IPS DF 6.9 (cell line): ENCODE data around the gene ALG9.
"Not testable (repeated sequence)": the region's sequence is repeated elsewhere in the genome, so short reads cannot be mapped to it uniquely, and the experiment has no call there.

Experiments used
- DNase-seq: peaks from one replicate; pipeline ENCODE4 v3.0.0-alpha.2; 2013; ENCODE audit warnings: low read depth, low spot score
- H3K27ac ChIP-seq: one replicate; pipeline ENCODE4 v1.5.1; 2013; ENCODE audit warnings: low read length, control low read depth
- H3K27me3 ChIP-seq: 2 replicates; pipeline ENCODE4 v1.6.1; 2013; ENCODE audit warnings: mild to moderate bottlenecking, low read length; ENCODE audit not compliant: control insufficient read depth, insufficient read depth
- H3K36me3 ChIP-seq: 2 replicates; pipeline ENCODE4 v1.6.1; 2013; ENCODE audit warnings: low read length; ENCODE audit not compliant: control insufficient read depth, insufficient read depth
- H3K4me1 ChIP-seq: 2 replicates; pipeline ENCODE4 v1.6.1; 2013; ENCODE audit warnings: low read length; ENCODE audit not compliant: control insufficient read depth, insufficient read depth
- H3K4me3 ChIP-seq: 2 replicates; pipeline ENCODE4 v1.5.1; 2013; ENCODE audit warnings: mild to moderate bottlenecking, low read length
- H3K9me3 ChIP-seq: 2 replicates; pipeline ENCODE4 v1.6.1; 2013; ENCODE audit warnings: low read length, inconsistent platforms; ENCODE audit not compliant: control insufficient read depth, insufficient read depth
- WGBS: extraction: QIAGEN DNeasy Blood & Tissue Kit; methylation state at CpG from one replicate; pipeline ENCODE4 v1.1.7; 2013; ENCODE audit warnings: mixed read lengths, missing lambda C conversion rate; ENCODE audit not compliant: insufficient read length, insufficient coverage; 5-methylcytosine and 5-hydroxymethylcytosine counted together

Gene ALG9

DNA sequence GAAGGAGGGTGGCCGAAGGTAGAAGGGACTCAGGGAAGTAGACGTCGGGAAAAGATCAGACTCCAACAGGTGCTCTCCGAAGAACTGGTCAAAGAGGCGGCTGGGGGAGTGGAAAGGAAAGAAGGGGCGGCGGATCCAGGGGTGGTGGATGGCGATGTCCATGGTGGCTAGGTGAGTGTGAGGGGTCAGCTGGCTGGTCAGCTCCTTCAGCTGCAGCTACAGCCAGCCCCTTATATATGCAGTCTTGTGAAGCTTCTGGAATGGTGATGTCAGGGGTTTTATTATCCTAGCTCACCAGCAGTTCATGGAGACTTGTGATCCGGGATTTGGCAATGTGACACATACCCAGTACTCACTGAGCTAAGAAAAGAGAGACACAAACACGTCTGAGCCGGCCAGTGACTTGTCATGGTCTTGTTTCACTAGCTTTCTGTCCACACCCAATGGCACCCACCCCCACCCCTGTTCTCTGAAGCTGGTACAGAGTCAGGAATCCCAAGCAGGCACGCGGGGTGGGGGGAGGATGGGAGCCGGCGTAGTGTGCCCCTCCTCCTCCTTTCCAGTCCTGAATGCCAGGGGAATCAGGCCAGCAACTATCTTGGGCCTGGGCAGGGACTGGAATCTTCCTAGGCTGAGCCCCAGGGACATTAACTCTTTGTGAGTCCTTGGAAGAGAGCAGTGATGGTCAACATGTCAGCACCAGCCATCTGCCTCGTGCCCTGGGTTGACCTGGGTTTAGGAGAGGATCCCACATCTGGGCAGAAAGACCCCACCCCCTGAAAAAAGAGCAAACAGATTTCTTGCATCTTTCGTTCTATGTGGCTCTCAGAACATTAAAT, 40.4 kb upstream of the ALG9 start, which contains the start of gene CRYAB:
CRYAB (minus strand) TSS at position 208 of the 839 bp plus-strand sequence; CDS start at position 162, 46 bp downstream.
- no peak within 1 kb of the TSS for H3K27ac ChIP-seq

DNA sequence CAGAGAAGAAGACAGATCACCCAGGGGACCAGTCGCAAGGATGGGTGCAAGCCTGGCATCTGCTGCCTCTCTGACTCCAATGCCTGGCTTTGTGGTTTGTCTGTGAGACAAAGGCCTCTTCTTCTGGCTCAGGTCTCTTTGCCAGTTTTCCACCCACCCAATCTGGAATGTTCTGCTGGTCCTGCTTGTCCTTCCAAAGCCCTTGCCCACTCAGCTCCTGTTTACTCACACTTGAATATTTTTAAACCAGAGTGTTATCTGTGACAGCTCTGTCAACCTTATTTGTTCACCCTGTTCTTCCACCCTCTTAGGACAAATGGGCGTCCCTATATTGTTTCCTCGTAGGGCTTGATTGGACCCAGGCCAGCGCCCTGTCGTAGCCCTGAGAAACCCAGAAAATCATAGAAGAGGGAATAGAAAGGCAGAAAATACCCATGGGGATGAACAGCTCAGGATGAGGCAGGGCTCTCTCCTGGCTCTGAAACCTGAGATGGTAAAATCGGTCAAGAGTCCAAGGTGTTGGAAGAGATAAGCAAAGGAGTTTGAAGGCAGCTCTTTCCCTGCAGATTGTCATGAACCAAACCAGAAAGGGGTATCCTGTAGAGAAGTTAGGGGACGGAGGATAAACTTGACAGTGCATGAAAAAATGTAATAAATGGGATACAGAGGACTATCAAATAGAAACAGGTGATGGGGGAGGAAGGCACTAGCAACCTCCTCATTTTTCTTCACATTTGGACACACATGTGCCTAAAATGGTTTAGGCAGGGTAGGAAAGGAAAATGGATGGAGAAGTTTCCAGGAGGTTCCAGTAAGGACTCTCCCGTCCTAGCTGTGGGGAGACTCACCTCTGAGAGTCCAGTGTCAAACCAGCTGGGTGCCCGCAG, 39.5 kb upstream of the ALG9 start:
- Histone ChIP-seq H3K27ac (no peak overlapping the region), H3K4me3 (no peak overlapping the region), H3K27me3 (no peaks in the 10 kb centered on the region), H3K36me3 (no peaks in the 10 kb centered on the region), H3K9me3 (no peaks in the 10 kb centered on the region), H3K4me1 (peaks cover 8% of the 10 kb centered on the region)
- WGBS: no CpG with 5 or more reads among the region's 9 CpGs
- no peak for DNase-seq

More for the DNA sequence above, 40.4 kb upstream of the ALG9 start, which contains the start of gene CRYAB:
- Histone ChIP-seq H3K27me3 (no peaks in the 10 kb centered on the region), H3K36me3 (no peaks in the 10 kb centered on the region), H3K9me3 (no peaks in the 10 kb centered on the region), H3K4me1 (peaks cover 8% of the 10 kb centered on the region), H3K4me3 (no peak within 1 kb of the TSS)
- DNase-seq: no peak
- no CpG with 5 or more reads among the region's 17 CpGs for WGBS

DNA sequence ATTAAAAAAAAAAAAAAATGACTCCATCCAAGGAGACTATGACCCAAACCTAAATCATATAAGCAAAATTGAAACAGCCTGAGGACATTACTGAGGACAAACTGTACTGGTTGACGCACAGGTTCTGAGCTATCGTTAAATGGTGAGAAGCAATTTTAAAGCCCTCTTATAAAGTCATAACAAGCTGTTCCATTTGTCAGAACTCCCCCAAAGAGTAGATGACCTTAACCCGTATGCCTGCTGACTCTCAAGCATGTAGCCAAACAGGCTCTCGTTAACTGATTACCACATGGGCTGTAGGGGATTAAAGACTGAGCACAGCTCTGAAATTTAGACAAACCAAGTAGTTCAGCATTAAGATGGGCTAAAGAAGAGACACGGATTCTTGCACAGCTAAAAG, 38.0 kb upstream of the ALG9 start:
- Histone ChIP-seq H3K4me1 (peaks cover 8% of the 10 kb centered on the region), H3K4me3 (no peak overlapping the region), H3K9me3 (no peaks in the 10 kb centered on the region), H3K27ac (no peak overlapping the region), H3K36me3 (no peaks in the 10 kb centered on the region), H3K27me3 (no peaks in the 10 kb centered on the region)
- no CpG with 5 or more reads among the region's 5 CpGs for WGBS
- no peak for DNase-seq

DNA sequence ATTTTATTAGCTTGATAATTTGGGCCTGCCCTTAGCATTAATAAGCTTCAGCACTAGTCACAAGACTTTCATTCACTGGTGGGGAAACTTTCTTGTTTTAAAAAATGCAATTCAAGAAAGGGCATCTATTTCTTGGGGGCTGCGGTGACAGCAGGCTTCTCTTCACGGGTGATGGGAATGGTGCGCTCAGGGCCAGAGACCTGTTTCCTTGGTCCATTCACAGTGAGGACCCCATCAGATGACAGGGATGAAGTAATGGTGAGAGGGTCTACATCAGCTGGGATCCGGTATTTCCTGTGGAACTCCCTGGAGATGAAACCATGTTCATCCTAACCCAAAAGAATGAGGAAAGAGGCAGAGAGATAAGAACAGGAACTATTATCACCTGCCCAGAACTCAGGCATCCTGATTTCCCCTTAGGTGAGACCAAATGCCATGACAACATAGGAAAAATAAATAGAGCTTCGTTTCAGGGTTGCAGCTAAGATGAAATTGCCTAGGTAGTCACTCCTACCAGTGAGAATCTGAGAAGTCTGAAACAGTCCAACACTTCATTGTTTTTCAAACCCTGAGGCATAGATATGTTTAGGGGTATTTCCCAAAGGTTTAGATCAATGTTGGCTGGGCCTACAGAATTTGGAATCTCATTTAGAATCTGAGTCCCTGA, 37.4 kb upstream of the ALG9 start:
- no peak for DNase-seq
- no CpG with 5 or more reads among the region's 5 CpGs for WGBS
- H3K27me3 ChIP-seq: no peaks in the 10 kb centered on the region
- H3K4me1 ChIP-seq: peaks cover 8% of the 10 kb centered on the region
- no peak overlapping the region for H3K4me3 ChIP-seq
- no peak overlapping the region for H3K27ac ChIP-seq
- H3K9me3 ChIP-seq: no peaks in the 10 kb centered on the region
- H3K36me3 ChIP-seq: no peaks in the 10 kb centered on the region

DNA sequence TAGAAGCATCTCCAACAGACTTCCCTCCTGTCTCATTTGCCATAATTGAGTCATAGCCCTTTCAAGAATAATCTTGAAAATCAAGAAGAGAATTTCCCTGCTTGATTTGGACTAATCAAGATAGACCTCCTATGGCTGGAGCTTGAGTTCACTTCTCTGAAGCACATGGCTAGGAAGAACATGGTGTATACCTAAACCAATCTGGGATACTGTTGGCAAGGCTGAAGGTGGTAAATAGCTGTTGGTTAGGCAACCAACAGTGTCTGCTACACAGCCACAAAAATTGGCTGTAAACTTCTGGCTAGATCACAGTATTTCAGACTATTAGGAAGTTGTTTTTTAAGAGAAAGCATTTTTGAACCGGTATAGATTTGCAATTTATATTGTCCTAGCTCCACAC, 35.3 kb upstream of the ALG9 start:
- no CpG with 5 or more reads among the region's 1 CpG for WGBS

DNA sequence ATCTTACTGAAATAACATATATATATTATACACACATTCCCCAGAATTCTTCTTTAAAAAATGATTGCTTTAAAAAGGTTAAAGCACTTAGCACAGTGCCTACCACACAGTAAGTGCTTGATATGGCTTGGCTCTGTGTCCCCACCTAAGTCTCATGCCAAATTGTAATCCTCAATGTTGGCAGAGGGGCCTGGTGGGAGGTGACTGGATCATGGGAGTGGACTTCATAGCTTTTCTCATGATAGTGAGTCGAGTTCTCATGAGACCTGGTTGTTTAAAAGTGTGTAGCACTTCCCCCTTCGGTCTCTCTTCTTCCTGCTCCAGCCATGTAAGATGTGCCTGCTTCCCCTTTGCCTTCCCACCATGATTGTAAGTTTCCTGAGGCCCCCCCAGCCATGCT, 34.0 kb upstream of the ALG9 start:
- Histone ChIP-seq H3K27ac (no peak overlapping the region), H3K9me3 (no peaks in the 10 kb centered on the region), H3K27me3 (no peaks in the 10 kb centered on the region), H3K4me1 (no peaks in the 10 kb centered on the region), H3K36me3 (no peaks in the 10 kb centered on the region), H3K4me3 (no peak overlapping the region)
- no peak for DNase-seq
- no CpG with 5 or more reads among the region's 2 CpGs for WGBS

More for the DNA sequence above, 35.3 kb upstream of the ALG9 start:
- DNase-seq: no peak
- Histone ChIP-seq H3K9me3 (no peaks in the 10 kb centered on the region), H3K27me3 (no peaks in the 10 kb centered on the region), H3K36me3 (no peaks in the 10 kb centered on the region), H3K4me1 (no peaks in the 10 kb centered on the region), H3K4me3 (no peak overlapping the region), H3K27ac (no peak overlapping the region)

DNA sequence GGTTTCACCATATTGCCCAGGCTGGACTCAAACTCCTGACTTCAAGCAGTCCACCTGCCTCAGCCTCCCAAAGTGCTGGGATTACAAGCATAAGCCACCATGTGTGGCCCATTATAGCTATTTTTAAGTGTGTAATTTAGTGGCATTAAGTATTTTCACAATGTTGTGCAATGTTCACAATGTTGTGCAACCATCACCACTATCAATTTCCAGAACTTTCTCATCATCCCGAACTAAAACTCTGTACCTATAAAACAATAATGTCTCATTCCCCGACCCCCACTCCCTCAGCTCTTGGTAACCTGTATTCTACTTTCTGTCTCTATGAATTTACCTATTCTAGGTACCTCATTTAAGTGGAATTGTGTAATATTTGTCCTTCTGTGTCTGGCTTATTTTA, 15.5 kb upstream of the ALG9 start:
- H3K9me3 ChIP-seq: no peaks in the 10 kb centered on the region
- H3K4me3 ChIP-seq: no peak overlapping the region
- no peaks in the 10 kb centered on the region for H3K4me1 ChIP-seq
- H3K36me3 ChIP-seq: no peaks in the 10 kb centered on the region
- H3K27me3 ChIP-seq: no peaks in the 10 kb centered on the region
- DNase-seq: no peak
- no peak overlapping the region for H3K27ac ChIP-seq
- no CpG with 5 or more reads among the region's 2 CpGs for WGBS

DNA sequence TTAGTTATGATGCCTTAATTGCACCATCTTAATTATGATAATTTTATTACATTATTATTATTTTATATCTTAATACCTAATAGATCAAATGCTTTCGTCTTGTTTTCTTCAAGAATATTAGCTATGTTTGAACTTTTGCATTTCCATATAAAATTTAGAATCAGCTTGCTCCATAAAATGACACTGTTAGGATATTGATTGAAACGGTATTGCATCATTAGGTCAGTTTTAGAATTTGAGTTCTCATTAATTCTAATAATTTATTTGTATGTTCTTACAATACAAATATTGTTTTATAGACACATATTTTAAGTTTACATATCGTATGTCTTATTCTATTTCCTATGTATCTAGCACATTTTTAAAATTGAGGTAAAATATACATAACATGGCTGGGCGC, 14.7 kb upstream of the ALG9 start:
- no peaks in the 10 kb centered on the region for H3K9me3 ChIP-seq
- no peak overlapping the region for H3K4me3 ChIP-seq
- no peak overlapping the region for H3K27ac ChIP-seq
- WGBS: no CpG with 5 or more reads among the region's 4 CpGs
- H3K36me3 ChIP-seq: no peaks in the 10 kb centered on the region
- no peaks in the 10 kb centered on the region for H3K4me1 ChIP-seq
- no peaks in the 10 kb centered on the region for H3K27me3 ChIP-seq
- no peak for DNase-seq

DNA sequence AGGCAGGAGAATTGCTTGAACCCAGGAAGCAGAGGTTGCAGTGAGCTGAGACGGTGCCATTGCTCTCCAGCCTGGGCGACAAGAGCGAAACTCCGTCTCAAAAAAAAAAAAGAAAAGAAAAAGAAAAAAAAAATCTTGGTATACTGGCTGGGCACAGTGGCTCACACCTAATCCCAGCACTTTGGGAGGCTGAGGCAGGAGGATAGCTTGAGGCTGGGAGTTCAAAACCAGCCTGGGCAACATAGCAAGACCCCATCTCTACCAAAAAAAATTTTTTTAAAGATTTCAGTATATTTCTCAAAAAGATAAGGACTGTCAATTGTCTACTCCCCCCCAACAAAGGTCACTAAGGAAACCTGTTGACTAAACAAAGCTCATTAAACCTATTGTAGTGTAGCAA, 13.7 kb upstream of the ALG9 start:
- not testable (repeated sequence) for H3K4me3 ChIP-seq, H3K27me3 ChIP-seq, H3K36me3 ChIP-seq, H3K9me3 ChIP-seq, H3K4me1 ChIP-seq, H3K27ac ChIP-seq, DNase-seq
- WGBS: no CpG with 5 or more reads among the region's 4 CpGs

DNA sequence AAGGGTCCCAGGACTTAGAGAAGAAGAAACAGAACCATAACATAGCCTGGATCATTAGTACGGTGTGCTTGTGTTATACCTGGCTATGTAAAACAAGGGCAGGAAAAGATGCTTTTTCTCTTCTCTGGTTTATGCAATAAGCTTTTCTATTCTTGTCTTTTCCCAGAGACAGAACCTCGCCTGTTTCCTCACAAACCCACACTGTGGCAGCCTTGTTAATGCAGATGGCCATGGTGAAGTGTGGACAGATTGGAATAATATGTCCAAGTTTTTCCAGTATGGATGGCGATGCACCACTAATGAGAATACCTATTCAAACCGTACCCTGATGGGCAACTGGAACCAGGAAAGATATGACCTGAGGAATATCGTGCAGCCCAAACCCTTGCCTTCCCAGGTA, 10.8 kb upstream of the ALG9 start:
- DNase-seq: no peak
- H3K9me3 ChIP-seq: no peaks in the 10 kb centered on the region
- WGBS: no CpG with 5 or more reads among the region's 5 CpGs
- H3K27me3 ChIP-seq: no peaks in the 10 kb centered on the region
- H3K27ac ChIP-seq: no peak overlapping the region
- no peaks in the 10 kb centered on the region for H3K4me1 ChIP-seq
- H3K4me3 ChIP-seq: no peak overlapping the region
- no peaks in the 10 kb centered on the region for H3K36me3 ChIP-seq
